GM19240 (cell line): ENCODE measurements around the gene AHCY.
A peak's percentile ranks its signal among the peaks of the same experiment; 100 is the strongest.

ENCODE experiments used
- DNase-seq: peaks from one replicate; pipeline ENCODE4 v3.0.0; 2011; ENCODE audit warnings: low spot score; ENCODE audit not compliant: insufficient read length

AHCY gene

DNA sequence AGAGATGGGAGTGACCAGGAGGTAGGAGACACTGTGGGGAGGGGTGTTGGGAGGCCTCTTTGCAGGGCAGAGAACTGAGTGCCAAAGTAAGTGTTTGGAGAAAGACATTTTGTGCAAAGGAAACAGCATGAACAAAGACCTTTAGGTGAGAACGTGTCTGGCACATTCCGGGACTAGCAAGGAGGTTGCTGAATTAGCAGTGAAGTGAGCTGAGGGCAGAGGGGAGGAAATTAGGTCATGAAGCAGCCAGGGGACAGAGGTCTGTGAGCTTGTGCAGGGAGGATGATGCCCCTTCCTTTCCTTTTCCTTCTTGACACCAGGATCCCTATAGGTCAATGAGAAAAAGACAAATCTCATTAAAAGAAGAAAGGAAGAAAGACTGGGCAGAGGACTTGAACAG is 21.4 kb upstream of the AHCY start:
- DNase-seq: no peak

DNA sequence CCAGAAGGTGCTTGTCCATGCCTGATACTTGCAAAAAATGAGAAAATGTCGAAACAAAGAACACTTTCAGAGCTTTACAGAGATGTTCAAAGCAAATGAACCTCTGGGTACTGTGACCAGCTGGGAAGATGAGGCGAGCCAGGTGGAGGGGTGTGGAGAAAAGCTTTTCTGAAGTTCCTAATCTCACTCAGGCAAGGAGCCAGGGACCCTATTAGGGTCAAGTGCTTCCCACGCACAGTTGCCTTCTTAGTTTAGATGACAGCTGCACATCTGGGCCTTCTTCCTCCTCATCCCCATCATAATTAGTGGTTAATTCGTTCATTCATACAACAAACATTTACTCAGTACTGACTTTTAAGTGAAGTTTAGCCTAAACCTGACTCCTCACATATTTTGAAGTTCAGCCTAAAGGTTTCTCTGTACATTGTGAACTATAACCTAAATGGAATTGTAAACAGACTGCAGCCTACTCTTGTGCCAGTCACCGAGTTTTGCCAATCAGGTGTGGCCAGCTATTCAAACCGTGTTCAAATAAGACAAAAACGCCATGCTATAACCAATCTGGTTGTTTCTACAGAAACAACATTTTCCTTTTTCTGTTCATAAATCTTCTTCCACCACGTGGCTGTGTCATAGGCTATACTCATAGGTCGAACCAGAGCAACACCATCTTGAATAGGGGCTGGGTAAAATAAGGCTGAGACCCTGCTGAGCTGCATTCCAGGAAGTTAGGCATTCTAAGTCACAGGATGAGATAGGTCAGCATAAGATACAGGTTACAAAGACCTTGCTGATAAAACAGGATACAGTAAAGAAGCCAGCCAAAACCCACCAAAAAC is 19.3 kb upstream of the AHCY start:
- no peak for DNase-seq

GRCh38 chr20:34320861-34321260 is 17.7 kb upstream of the AHCY start:
- no peak for DNase-seq

DNA sequence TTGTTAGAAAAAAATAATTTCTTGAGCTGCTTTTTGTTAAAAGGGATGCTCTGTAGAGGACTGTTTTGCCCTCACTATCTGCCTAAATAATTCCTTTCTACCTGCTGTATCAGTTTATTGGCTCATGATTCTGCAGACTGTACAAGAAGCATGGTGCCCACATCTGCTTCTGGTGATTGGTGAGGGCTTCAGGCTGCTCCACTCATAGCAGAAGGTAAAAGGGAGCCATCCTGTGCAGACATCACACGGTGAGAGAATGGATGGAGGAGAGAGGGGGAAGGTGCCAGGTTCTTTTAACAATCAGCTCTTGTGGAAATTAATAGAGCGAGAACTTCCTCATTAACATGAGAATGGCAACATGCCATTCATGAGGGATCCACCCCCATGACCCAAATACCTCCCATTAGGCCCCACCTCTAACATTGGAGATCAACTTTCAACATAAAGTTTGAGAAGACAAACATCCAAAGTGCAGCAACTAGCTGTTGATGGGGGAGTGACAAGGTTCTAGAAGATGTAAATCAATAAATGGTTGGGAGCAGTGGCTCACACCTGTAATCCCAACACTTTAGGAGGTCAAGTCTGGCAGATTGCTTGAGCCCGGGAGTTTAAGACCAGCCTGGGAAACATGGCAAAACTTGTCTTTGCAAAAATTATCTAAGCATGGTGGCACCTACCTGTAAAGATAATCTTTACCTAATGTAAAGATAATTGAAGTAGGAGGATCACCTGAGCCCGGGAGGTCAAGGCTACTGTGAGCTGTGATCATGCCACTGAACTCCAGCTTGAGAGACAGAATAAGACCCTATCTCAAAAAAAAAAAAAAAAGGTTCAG is 15.7 kb upstream of the AHCY start:
- DNase-seq: no peak

DNA sequence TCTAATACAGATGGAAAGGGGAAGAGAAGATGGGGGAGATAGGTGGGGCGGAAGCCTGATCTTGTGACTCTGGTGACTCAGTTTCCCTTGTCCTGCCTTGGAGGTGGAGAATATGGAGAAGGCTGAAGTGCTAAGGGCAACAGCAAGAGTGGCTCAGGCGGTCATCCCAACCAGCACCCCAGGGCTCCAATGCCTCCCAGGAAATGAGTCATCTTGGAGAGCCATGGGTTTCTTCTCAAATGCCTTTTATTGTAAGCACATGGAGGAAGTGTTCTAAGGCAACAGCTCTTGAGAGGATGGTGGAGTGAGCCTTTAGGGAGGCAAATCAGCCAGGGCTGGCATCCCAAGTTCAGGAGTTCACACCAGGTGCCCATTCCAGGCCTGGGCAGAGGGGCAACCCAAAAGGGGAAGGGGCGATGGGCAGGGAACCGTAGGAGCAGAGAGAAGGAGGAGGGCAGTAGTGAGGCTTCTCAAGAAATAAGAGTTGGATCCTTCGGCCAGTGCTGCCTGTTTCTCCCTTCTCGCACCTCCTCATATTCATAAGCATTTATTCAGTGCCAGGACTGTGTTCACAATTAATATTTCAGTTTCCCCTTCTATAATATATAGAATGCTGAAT is 13.2 kb upstream of the AHCY start:
- DNase-seq: no peak

DNA sequence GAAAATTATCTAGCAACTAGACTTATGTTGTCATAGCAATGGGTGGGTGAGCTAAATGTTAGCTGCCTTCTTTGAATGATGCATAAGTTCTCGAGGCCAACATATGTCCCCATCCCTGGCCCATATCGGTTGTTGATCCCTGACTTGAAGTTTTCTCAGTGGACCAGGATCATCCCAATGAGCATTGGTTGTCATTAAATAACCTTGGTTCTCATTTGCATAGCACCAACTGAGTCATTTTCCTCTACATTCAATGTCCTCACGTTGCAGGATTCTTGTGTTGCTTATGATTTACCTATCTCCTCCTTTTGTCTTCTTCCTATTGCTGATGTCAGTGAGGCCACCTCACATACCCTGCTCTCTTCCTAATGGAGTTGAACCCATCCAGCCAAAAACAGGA is 12.1 kb upstream of the AHCY start:
- DNase-seq: no peak

GRCh38 chr20:34312544-34313217 is 9.5 kb upstream of the AHCY start:
- peak; percentile 70 for DNase-seq

- no peak for DNase-seq
These were observed 8.9 kb upstream of the AHCY start for GRCh38 chr20:34312024-34312460.

DNA sequence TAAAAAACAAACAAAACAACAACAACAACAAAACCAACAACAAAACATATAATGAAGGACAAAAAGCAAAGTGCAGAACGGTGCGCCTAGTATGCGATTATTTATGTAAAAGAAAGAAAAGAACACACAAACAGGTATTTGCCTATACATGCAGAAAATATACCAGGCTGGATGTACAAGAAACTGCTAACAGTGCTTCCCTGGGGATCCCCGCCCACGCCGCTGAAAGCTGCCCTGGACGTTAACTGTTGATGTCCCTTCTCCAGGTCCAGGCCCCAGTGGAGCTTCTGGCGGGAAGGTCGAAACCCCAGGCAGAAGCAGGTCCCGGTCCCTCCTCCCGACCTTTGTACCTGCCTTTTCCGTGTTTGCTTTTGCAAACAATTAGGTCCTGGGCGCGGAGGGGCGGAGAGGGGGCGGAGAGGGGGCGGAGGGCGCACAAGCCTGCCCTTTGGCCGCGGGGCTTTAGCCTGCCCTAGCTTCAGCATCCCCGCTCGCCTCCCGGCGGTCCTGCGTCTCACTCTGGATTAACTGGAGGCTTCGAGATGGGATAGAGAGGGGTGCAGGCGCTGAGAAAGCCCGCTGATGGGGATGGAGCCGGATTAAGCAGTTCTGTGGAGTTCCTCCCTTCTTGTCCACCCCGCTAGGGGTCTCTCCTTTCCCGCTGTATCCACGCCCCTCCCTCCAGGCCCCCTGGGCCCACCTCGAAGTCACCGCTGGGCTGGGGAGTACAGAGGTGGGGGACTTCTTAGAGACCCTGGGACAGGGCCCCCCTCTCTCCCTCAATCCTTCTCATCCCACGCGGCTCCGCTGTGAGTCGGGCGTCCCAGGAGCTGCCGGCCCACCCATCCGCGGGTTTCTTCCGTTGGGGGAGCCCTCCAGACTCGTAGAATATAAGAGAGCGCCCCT is 8.2 kb upstream of the AHCY start:
- no peak for DNase-seq

GRCh38 chr20:34310481-34311117 is 7.4 kb upstream of the AHCY start:
- DNase-seq: no peak

GRCh38 chr20:34309691-34310090 is 6.5 kb upstream of the AHCY start:
- no peak for DNase-seq

DNA sequence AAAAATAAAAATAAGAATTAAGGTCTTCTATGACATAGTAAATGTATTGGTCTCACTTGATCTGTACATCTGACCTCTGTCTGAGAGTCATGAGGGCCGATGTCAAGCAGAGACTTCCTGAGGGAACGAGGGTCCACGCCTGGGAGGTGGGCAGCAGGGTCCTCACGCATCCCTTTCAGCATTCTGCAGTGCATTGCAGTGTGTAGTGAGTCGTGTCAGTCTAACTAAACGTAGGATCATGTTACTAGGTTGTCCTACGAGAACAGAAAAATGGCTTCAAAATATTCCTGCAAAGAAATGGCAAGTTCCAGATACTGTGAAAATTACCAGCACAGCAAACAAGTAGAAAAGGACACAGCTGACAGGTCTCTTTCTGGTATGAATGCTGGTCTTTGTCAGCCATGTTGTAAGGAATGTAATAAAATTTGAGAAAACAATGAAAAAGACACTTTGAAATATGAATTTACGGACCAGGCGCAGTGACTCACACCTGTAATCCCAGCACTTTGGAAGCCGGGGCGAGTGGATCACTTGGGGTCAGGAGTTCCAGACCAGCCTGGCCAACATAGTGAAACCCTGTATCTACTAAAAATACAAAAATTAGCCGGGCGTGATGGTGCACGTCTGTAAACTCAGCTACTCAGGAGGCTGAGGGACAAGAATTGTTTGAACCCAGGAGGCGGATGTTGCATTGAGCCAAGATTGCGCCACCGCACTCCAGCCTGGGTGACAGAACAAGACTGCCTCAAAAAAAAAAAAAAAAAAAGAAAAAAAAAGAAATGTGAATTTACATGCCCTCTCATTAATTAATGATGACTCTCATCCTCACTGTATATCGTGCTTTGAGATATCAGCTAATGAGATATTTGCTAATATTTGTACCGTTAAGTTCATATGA is 2.4 kb upstream of the AHCY start:
- DNase-seq: no peak

DNA sequence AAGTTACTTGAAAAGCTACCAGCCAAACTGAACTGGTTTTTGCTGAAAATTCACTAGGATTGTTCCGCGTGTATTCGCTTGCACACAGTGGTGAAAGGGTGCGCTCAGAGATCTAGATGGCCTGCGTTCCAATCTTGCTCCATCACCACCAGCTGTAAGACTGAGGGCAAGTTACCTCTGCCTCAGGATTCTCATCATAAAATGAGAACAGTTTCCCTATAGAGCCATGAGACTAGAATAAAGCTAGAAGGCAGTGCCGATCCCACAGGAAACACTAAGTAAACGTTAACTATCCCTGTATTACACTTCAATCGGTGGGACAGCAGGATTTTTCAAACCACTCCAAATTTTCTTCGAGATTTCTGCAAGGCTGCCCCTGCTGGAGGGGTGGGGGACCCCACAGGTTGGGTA is 838 bp downstream of the AHCY start:
- no peak for DNase-seq

GRCh38 chr20:34301587-34302311 is 1.4 kb downstream of the AHCY start:
- no peak for DNase-seq

GRCh38 chr20:34300809-34301586 is 2.2 kb downstream of the AHCY start:
- DNase-seq: no peak

- no peak for DNase-seq
These were observed 2.8 kb downstream of the AHCY start for GRCh38 chr20:34300256-34300806.

DNA sequence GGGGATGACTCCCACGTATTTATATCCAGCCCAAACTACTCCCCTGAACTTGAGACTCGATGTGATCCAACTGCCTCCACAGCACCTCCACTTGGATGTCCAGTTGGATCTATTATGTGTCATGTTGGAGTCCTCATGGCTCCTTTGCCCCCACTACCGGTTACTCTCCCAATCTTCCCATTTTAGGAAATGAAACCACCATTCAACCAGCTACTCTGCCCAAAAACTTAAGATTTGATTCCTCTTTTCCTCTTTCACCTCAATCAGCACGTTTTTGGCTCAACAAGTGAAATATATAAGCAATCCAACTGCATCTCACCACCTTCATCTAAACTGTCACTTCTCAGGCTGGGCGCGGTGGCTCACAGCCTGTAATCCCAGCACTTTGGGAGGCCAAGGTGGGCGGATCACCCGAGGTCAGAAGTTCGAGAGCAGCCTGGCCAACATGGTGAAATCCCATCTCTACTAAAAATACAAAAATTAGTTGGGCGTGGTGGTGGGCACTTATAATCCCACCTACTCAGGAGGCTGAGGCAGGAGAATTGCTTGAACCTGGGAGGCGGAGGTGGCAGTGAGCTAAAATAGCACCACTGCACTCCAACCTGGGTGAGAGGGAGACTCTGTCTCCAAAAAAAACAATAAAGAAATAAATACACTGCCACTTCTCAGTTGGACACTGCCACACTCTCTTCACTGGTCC is 3.4 kb downstream of the AHCY start:
- DNase-seq: no peak
